AG04449 (cell line): ENCODE measurements around the gene OR5H6.

Experiments
- CTCF ChIA-PET: fragments of 350-600 bp; formaldehyde crosslinking; extraction: SDS; loops from one replicate; lab custom pipeline; 2021; ENCODE audit warnings: antibody characterized with exemption; lab: Yijun Ruan, JAX
- POLR2A ChIA-PET: fragments of 400-600, 350-600 bp; formaldehyde crosslinking; extraction: SDS; loops from one replicate; lab custom pipeline; 2020; ENCODE audit warnings: antibody characterized with exemption, inconsistent platforms; lab: Yijun Ruan, JAX
- DNase-seq: peaks from one replicate; pipeline ENCODE4 v3.0.0-alpha.2; 2010; ENCODE audit warnings: low read depth, low spot score
- H3K4me3 ChIP-seq: 2 replicates; pipeline ENCODE4 v1.5.1; 2011; ENCODE audit warnings: low read depth, mild to moderate bottlenecking, control low read depth, low read length
- CTCF ChIP-seq: IDR thresholded peaks from one replicate; pipeline ENCODE4 v1.5.1; 2011; ENCODE audit warnings: mild to moderate bottlenecking, moderate library complexity, low read length, control low read depth, inconsistent platforms; ENCODE audit not compliant: insufficient read depth; ENCODE audit errors: missing control alignments

The OR5H6 gene

GRCh38 chr3:98263944-98264343 lies at the start of gene OR5H6:
Gene OR5H6 (plus strand): TSS chr3:98264244. CDS start chr3:98264333, 89 bp downstream.
- H3K4me3 ChIP-seq, result no peak within 1 kb of the TSS
- POLR2A ChIA-PET, result no interaction called here
- DNase-seq, result no peak
- CTCF ChIA-PET, result no interaction called here
- TF ChIP-seq CTCF, result no peak

GRCh38 chr3:98215051-98215450 lies 49.0 kb upstream of the OR5H6 start:
- no peak overlapping the region for H3K4me3 ChIP-seq
- ChIA-PET CTCF (no interaction called here), POLR2A (no interaction called here)
- no peak for TF ChIP-seq CTCF
- no peak for DNase-seq

- CTCF ChIA-PET, result no interaction called here
- TF ChIP-seq CTCF, result no peak
- POLR2A ChIA-PET, result no interaction called here
Measured at GRCh38 chr3:98223907-98224672, 40.0 kb upstream of the OR5H6 start.

GRCh38 chr3:98232489-98232888 lies 31.6 kb upstream of the OR5H6 start:
- no peak for TF ChIP-seq CTCF
- no peak overlapping the region for H3K4me3 ChIP-seq
- POLR2A ChIA-PET, result no interaction called here
- no peak for DNase-seq
- CTCF ChIA-PET, result no interaction called here

More at GRCh38 chr3:98223907-98224672, 40.0 kb upstream of the OR5H6 start:
- H3K4me3 ChIP-seq, result no peak overlapping the region
- no peak for DNase-seq

- ChIA-PET POLR2A (no interaction called here), CTCF (no interaction called here)
- no peak for DNase-seq
- no peak for TF ChIP-seq CTCF
- H3K4me3 ChIP-seq, result no peak overlapping the region
Measured at GRCh38 chr3:98233468-98233867, 30.6 kb upstream of the OR5H6 start.

- ChIA-PET CTCF (no interaction called here), POLR2A (no interaction called here)
- TF ChIP-seq CTCF, result no peak
- DNase-seq, result no peak
- H3K4me3 ChIP-seq, result no peak overlapping the region
Measured at GRCh38 chr3:98240131-98240530, 23.9 kb upstream of the OR5H6 start.
